ENCODE measurements around the gene ACACA.

ACACA gene

GRCh38 chr17:37247825-37248224 is 158.8 kb downstream of the ACACA start:
- H3K27ac ChIP-seq, result no peak overlapping the region
- TF ChIP-seq, protein P1, sequence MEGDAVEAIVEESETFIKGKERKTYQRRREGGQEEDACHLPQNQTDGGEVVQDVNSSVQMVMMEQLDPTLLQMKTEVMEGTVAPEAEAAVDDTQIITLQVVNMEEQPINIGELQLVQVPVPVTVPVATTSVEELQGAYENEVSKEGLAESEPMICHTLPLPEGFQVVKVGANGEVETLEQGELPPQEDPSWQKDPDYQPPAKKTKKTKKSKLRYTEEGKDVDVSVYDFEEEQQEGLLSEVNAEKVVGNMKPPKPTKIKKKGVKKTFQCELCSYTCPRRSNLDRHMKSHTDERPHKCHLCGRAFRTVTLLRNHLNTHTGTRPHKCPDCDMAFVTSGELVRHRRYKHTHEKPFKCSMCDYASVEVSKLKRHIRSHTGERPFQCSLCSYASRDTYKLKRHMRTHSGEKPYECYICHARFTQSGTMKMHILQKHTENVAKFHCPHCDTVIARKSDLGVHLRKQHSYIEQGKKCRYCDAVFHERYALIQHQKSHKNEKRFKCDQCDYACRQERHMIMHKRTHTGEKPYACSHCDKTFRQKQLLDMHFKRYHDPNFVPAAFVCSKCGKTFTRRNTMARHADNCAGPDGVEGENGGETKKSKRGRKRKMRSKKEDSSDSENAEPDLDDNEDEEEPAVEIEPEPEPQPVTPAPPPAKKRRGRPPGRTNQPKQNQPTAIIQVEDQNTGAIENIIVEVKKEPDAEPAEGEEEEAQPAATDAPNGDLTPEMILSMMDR (conservative IDR thresholded peaks at IDR 0.05), result no peak
- TF ChIP-seq ZFX (IDR thresholded peaks at IDR 0.05), result no peak

GRCh38 chr17:37246085-37246484 is 160.6 kb downstream of the ACACA start:
- TF ChIP-seq, protein P1 (conservative IDR thresholded peaks at IDR 0.05), result no peak
- no peak for TF ChIP-seq ZFX (IDR thresholded peaks at IDR 0.05)
- no peak overlapping the region for H3K27ac ChIP-seq

- no peak overlapping the region for H3K27ac ChIP-seq
- TF ChIP-seq ZFX (IDR thresholded peaks at IDR 0.05), result no peak
- TF ChIP-seq, protein P1 (conservative IDR thresholded peaks at IDR 0.05), result no peak
These were observed 166.3 kb downstream of the ACACA start for GRCh38 chr17:37240381-37240780.

GRCh38 chr17:37239690-37240334 is 166.8 kb downstream of the ACACA start:
- no peak overlapping the region for H3K27ac ChIP-seq
- no peak for TF ChIP-seq ZFX (IDR thresholded peaks at IDR 0.05)
- TF ChIP-seq, protein P1 (conservative IDR thresholded peaks at IDR 0.05), result peak; percentile 77

GRCh38 chr17:37234106-37234505 is 172.5 kb downstream of the ACACA start:
- no peak for TF ChIP-seq ZFX (IDR thresholded peaks at IDR 0.05)
- TF ChIP-seq, protein P1 (conservative IDR thresholded peaks at IDR 0.05), result no peak
- no peak overlapping the region for H3K27ac ChIP-seq

- TF ChIP-seq ZFX (IDR thresholded peaks at IDR 0.05), result no peak
- TF ChIP-seq, protein P1 (conservative IDR thresholded peaks at IDR 0.05), result no peak
- no peak overlapping the region for H3K27ac ChIP-seq
These were observed 173.6 kb downstream of the ACACA start for GRCh38 chr17:37233036-37233435.

DNA sequence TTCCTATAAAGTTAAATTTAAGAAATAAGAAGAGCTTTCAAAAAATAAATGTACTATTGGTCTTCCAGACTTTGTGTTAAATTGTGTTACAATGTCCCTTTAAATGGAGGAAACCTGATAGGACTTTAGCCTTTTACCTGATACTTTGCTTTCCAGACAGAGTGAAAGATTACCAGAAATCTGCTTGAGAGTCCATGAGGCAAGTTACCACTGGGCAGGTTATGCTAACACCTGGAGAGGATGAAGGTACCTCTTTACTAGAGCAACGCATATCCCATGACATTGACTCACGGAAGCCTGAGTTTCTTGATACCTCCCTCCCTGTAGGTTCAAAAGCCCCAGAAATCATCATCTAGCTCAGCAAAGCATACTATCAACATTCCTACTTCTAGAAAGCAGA is 174.7 kb downstream of the ACACA start:
- no peak overlapping the region for H3K27ac ChIP-seq
- TF ChIP-seq ZFX (IDR thresholded peaks at IDR 0.05), result no peak
- TF ChIP-seq, protein P1 (conservative IDR thresholded peaks at IDR 0.05), result no peak

Measured in C4-2B (cell line).